IPS-11a (cell line): ENCODE results near the gene IPMK.
"Not testable (repeated sequence)": the region's sequence is repeated elsewhere in the genome, so short reads cannot be mapped to it uniquely, and the experiment has no call there.

ENCODE experiments used
- H3K4me3 ChIP-seq: one replicate; pipeline ENCODE4 v1.5.1; 2013; ENCODE audit warnings: low read depth, low read length, control low read depth

The IPMK gene

DNA sequence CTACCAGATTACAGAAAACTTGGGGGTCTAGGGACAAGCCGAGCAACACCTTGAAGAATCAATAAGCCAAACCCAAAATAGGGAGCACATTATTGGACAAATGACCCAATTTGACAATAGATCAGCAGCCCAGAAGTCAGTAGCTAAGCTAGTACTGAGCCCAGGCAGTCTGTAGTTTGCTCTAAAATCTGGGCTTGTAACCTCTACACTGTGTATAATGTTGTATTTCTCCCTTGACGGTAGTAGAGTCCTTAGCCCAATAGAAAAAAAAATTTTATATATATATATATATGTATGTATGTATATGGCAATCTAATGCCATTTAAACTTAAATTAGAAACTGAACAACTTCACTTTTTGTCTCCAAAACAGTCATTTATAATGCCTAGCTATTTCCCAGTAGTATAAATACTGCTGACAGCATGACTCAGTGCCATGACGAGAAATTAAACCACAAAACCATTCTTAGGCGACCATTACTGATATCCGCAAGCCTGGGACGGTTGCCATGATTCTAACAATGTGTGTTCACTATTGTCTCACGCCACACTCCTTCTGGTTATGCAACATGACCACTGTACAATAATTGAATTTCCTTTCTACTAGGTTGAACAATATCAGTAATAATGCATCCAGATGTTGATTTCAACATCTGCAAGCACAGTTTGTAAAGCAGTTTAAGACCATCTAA, 110.5 kb downstream of the IPMK start:
- no peak overlapping the region for H3K4me3 ChIP-seq

DNA sequence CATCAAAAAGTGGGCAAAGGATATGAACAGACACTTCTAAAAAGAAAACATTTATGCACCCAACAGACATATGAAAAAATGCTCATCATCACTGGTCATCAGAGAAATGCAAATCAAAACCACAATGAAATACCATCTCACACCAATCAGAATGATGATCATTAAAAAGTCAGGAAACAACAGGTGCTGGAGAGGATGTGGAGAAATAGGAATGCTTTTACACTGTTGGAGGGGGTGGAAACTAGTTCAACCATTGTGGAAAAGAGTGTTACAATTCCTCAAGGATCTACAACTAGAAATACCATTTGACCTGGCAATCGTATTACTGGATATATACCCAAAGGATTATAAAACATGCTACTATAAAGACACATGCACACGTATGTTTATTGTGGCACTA, 111.8 kb downstream of the IPMK start:
- H3K4me3 ChIP-seq, result not testable (repeated sequence)

- no peak overlapping the region for H3K4me3 ChIP-seq
These were observed 113.9 kb downstream of the IPMK start for GRCh38 chr10:58153751-58154150.

- no peak overlapping the region for H3K4me3 ChIP-seq
These were observed 114.9 kb downstream of the IPMK start for GRCh38 chr10:58152673-58153263.

DNA sequence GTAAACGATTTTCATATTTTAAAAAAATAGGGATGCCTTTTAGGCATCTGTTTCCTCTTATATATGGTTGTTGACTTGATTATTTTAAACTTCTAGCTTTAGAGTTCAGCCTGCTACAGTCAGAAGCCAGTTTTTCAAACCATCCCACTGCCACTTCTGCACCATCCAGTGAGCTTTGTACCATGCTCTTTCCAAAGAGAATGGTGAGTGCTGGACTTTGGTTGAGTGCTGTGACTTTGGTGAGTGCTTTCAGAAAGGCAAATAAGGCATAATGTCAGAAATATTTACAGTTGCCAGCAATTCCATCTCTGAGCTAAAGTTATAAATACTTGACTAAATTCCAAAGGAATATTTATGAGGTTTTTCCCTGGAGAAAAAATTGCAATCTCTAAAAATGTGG, 117.4 kb downstream of the IPMK start:
- no peak overlapping the region for H3K4me3 ChIP-seq

DNA sequence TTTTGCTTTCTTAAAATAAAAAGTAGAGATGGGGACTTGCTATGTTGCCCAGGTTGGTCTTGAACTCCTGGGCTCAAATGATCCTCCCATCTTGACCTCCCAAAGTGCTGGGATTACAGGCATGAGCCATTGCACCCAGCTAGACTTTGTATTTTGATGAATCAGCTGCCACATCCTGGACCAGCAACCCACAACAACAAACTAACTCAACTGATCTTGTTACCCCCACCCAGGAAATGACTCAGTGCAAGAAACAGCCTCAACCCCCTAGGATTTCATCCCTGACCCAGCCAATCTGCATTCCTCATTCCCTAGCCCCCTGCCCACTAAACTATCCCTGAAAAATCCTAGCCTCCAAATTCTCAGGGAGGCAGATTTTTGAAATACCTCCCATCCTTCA, 123.8 kb downstream of the IPMK start:
- no peak overlapping the region for H3K4me3 ChIP-seq
